ENCODE measurements around the gene BSDC1. TPM values are rescaled to one million over a fixed set of nuclear protein-coding genes. Genes with fewer than 3 reads are reported as not detected.

BSDC1 gene
- total RNA-seq, 1 experiment from 2014 or later: 74.0 TPM

DNA sequence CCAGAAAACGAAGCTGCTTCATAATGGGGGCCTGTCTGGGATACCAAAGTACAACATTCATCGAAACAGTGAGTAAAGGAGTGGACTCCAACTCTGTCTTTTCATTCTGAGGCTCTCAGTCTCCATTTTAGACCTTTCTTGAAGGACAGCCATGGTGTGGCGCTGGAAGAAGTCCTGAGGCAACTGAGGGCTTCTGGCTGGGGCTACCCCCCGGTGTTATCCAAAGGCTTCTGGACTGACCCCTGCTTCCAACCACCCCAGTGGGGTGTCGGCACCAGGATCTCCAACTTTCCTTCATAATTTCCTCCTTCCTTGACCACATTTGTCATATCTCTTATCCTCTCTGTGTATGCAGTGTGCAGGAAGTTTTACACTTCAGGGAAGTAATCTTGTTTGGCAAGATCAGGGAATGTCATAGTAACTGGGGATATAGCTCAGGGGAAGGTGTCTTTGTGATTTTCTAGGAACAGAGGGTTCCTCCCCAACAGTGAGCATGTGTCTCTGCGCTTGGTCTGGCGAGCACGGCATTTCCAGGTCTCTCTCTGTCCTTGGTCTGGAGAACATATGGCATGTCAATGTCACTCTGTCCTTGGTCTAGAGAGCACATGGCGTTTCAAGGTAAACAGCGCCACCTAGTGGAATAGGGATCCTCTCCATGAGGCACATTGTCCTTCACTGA is 19.4 kb upstream of the BSDC1 start:
- H3F3A ChIP-seq (ENCODE audit: insufficient read depth, low read depth): no peaks in the 10 kb centered on the region
- no peaks in the 10 kb centered on the region for H3K79me2 ChIP-seq (ENCODE audit: low read depth)
- no peak overlapping the region for H2AFZ ChIP-seq
- ChIA-PET CTCF (interaction anchor here (0.5 to 0.6 kb wide), 2 partner anchors 107 to 462 kb away, joined by 3 to 7 read pairs; no protein-coding TSS in a partner anchor), POLR2A (ENCODE audit: unreplicated experiment) (no interaction called here)
- TF ChIP-seq CTCF (conservative IDR thresholded peaks at IDR 0.05): peak; percentile 97
- TF ChIP-seq EZH2 (IDR thresholded peaks at IDR 0.05; ENCODE audit: low read depth): no peak
- no peaks in the 10 kb centered on the region for H4K20me1 ChIP-seq (ENCODE audit: insufficient read depth)
- no peak overlapping the region for H3K4me3 ChIP-seq
- DNase-seq: peak; percentile 50 to 63
- no TSS peak for BruUV-seq (replicated peaks)
- H3K4me2 ChIP-seq: no peak overlapping the region
- H3K9me2 ChIP-seq (ENCODE audit: insufficient read depth): no peaks in the 10 kb centered on the region
- intact Hi-C loops (cut with micrococcal nuclease; ENCODE audit: unreplicated experiment): loop anchor here (1.0 to 10.0 kb wide), 4 partner anchors 12 to 749 kb away; no protein-coding TSS in a partner anchor
- no peaks in the 10 kb centered on the region for H3K36me3 ChIP-seq (ENCODE audit: low read depth)
- H3K27me3 ChIP-seq (ENCODE audit: insufficient read depth, low read depth): 0 out of 2 replicates have a peak, but pooled peaks cover 7% of the 10 kb centered on the region
- no peak overlapping the region for H3K27ac ChIP-seq
- no peaks in the 10 kb centered on the region for H3K4me1 ChIP-seq (replicated peaks; ENCODE audit: insufficient read depth)
- no peaks in the 10 kb centered on the region for H3K9me3 ChIP-seq (ENCODE audit: insufficient read depth, low read depth)

GRCh38 chr1:32411261-32411660 is 17.0 kb upstream of the BSDC1 start:
- Histone ChIP-seq H3K9me2 (ENCODE audit: insufficient read depth) (no peaks in the 10 kb centered on the region), H4K20me1 (ENCODE audit: insufficient read depth) (no peaks in the 10 kb centered on the region), H3K9me3 (ENCODE audit: insufficient read depth, low read depth) (no peaks in the 10 kb centered on the region), H3K36me3 (ENCODE audit: low read depth) (no peaks in the 10 kb centered on the region), H3K27ac (no peak overlapping the region), H3K27me3 (ENCODE audit: insufficient read depth, low read depth) (no peaks in the 10 kb centered on the region), H2AFZ (no peak overlapping the region), H3K79me2 (ENCODE audit: low read depth) (no peaks in the 10 kb centered on the region), H3K4me1 (replicated peaks; ENCODE audit: insufficient read depth) (peaks cover 17% of the 10 kb centered on the region), H3F3A (ENCODE audit: insufficient read depth, low read depth) (peaks cover 18% of the 10 kb centered on the region), H3K4me2 (no peak overlapping the region), H3K4me3 (no peak overlapping the region)
- no TSS peak for BruUV-seq (replicated peaks)
- DNase-seq: no peak
- TF ChIP-seq EZH2 (IDR thresholded peaks at IDR 0.05; ENCODE audit: low read depth) (no peak), CTCF (conservative IDR thresholded peaks at IDR 0.05) (no peak)
- CTCF ChIA-PET: no interaction called here
- intact Hi-C loops (cut with micrococcal nuclease; ENCODE audit: unreplicated experiment): loop anchor here (10.0 kb wide), 2 partner anchors 616 to 746 kb away; no protein-coding TSS in a partner anchor
- POLR2A ChIA-PET (ENCODE audit: unreplicated experiment): interaction anchor here (0.6 kb wide), 1 partner anchor 211 kb away, joined by 3 read pairs; the partner anchor contains the start of gene CCDC28B

DNA sequence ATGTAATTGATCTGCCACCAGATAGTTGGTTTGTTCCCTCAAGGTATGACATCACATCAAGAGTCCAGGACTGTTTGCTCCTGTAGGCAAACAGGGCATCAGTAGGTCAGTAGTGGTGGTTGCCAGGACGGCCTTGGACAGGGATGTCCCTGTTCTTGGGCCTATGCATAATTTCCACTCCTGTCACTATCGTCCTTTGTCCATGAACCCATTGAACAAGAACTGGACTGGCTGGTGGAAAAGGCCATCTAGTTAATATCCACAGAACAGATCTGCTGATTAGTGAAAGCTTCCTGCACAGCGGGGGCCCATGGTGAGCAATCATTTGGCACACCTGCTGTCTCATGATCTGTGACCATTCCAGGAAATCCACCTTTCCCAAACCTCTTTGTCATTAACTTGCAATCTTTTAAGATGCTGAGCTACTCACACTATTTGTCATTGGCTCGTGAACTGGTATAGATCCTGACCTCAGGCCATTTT is 12.4 kb upstream of the BSDC1 start:
- Histone ChIP-seq H3K4me2 (no peak overlapping the region), H3K9me2 (ENCODE audit: insufficient read depth) (no peaks in the 10 kb centered on the region), H3K4me3 (no peak overlapping the region), H4K20me1 (ENCODE audit: insufficient read depth) (no peaks in the 10 kb centered on the region), H3K79me2 (ENCODE audit: low read depth) (no peaks in the 10 kb centered on the region), H3K27me3 (ENCODE audit: insufficient read depth, low read depth) (no peaks in the 10 kb centered on the region), H3K27ac (peak overlapping the region; percentile 38), H2AFZ (no peak overlapping the region), H3K9me3 (ENCODE audit: insufficient read depth, low read depth) (no peaks in the 10 kb centered on the region), H3K4me1 (replicated peaks; ENCODE audit: insufficient read depth) (peaks cover 23% of the 10 kb centered on the region), H3F3A (ENCODE audit: insufficient read depth, low read depth) (peaks cover 22% of the 10 kb centered on the region), H3K36me3 (ENCODE audit: low read depth) (no peaks in the 10 kb centered on the region)
- ChIA-PET POLR2A (ENCODE audit: unreplicated experiment) (no interaction called here), CTCF (no interaction called here)
- no TSS peak for BruUV-seq (replicated peaks)
- TF ChIP-seq CTCF (conservative IDR thresholded peaks at IDR 0.05) (no peak), EZH2 (IDR thresholded peaks at IDR 0.05; ENCODE audit: low read depth) (no peak)
- intact Hi-C loops (cut with micrococcal nuclease; ENCODE audit: unreplicated experiment): no loop called here
- peak; percentile 40 to 91 for DNase-seq

All from PC-9 (cell line).